SK-N-SH treated with all-trans-retinoic acid at 6 μM for 48 hours (cell line): Measurements from ENCODE around the gene UNC5B.

Source experiments
- ARNTL ChIP-seq: fragments of 450-650 bp; formaldehyde crosslinking; IDR thresholded peaks from 2 replicates; pipeline ENCODE4 v1.5.0; 2020; ENCODE audit warnings: low read depth, mild to moderate bottlenecking, moderate library complexity, borderline replicate concordance
- BACH2 ChIP-seq: fragments of 250-450 bp; sonication (Bioruptor Pico); IDR thresholded peaks from 2 replicates; pipeline ENCODE4 v1.9.0; 2021; ENCODE audit warnings: mild to moderate bottlenecking, borderline replicate concordance
- CREB5 ChIP-seq: fragments of 250-450 bp; sonication (Bioruptor Pico); IDR thresholded peaks from 2 replicates; pipeline ENCODE4 v1.5.1; 2020; ENCODE audit warnings: low read depth, mild to moderate bottlenecking, moderate library complexity
- ESRRG ChIP-seq: fragments of 250-450 bp; sonication (Bioruptor Pico); IDR thresholded peaks from 2 replicates; pipeline ENCODE4 v1.6.1; 2021; ENCODE audit warnings: mild to moderate bottlenecking
- GLIS3 ChIP-seq: fragments of 250-450 bp; sonication (Bioruptor Pico); IDR thresholded peaks from 2 replicates; pipeline ENCODE4 v1.5.0; 2020; ENCODE audit warnings: mild to moderate bottlenecking, moderate library complexity
- OSR1 ChIP-seq: fragments of 250-450 bp; sonication (Bioruptor Pico); IDR thresholded peaks from 2 replicates; pipeline ENCODE4 v1.8.0; 2022; ENCODE audit warnings: moderate library complexity, mild to moderate bottlenecking, inconsistent platforms
- PATZ1 ChIP-seq: fragments of 250-450 bp; sonication (Bioruptor Pico); IDR thresholded peaks from 2 replicates; pipeline ENCODE4 v1.8.0; 2020; ENCODE audit warnings: mild to moderate bottlenecking, moderate library complexity, borderline replicate concordance
- PPARA ChIP-seq: fragments of 250-450 bp; sonication (Bioruptor Pico); IDR thresholded peaks from 2 replicates; pipeline ENCODE4 v1.5.0; 2020; ENCODE audit warnings: mild to moderate bottlenecking, borderline replicate concordance
- RARB ChIP-seq: fragments of 250-450 bp; sonication (Bioruptor Pico); IDR thresholded peaks from 2 replicates; pipeline ENCODE4 v1.8.0; 2021; ENCODE audit warnings: mild to moderate bottlenecking, moderate library complexity
- SNAI2 ChIP-seq: fragments of 250-450 bp; sonication (Bioruptor Pico); IDR thresholded peaks from 2 replicates; pipeline ENCODE4 v1.5.0; 2020; ENCODE audit warnings: mild to moderate bottlenecking, moderate library complexity
- TSHZ2 ChIP-seq: fragments of 250-450 bp; sonication (Bioruptor Pico); IDR thresholded peaks from 2 replicates; pipeline ENCODE4 v1.5.0; 2020; ENCODE audit warnings: mild to moderate bottlenecking, moderate library complexity
- ZFP3 ChIP-seq: fragments of 250-450 bp; sonication (Bioruptor Pico); IDR thresholded peaks from 2 replicates; pipeline ENCODE4 v1.5.0; 2020; ENCODE audit warnings: mild to moderate bottlenecking, moderate library complexity
- ZFP30 ChIP-seq: fragments of 450-650 bp; formaldehyde crosslinking; IDR thresholded peaks from 2 replicates; pipeline ENCODE4 v1.5.0; 2022; ENCODE audit warnings: mild to moderate bottlenecking, moderate library complexity

- TF ChIP-seq RARB (CRISPR knock-in tag) (no peak), ZFP30 (CRISPR knock-in tag) (no peak), ESRRG (CRISPR knock-in tag) (no peak), ZFP3 (no peak), SNAI2 (no peak), PPARA (CRISPR knock-in tag) (no peak), ARNTL (CRISPR knock-in tag) (no peak), PATZ1 (CRISPR knock-in tag) (no peak), TSHZ2 (no peak), CREB5 (CRISPR knock-in tag) (no peak), BACH2 (CRISPR knock-in tag) (no peak), GLIS3 (CRISPR knock-in tag) (no peak), OSR1 (no peak)
Observed at GRCh38 chr10:71324743-71325142, 112.4 kb downstream of the UNC5B start.
